Thyroid gland (tissue), 4 donors: Measurements from ENCODE around the gene DGCR2.
"Not testable (repeated sequence)": the region's sequence is repeated elsewhere in the genome, so short reads cannot be mapped to it uniquely, and the experiment has no call there.

ENCODE experiments used
- CTCF ChIP-seq, 6 experiments: fragments of 200-600 bp in 3 of 6; fragments of 450-650 bp in 3 of 6; sonication (generic) in 3 of 6; IDR thresholded peaks; one replicate each; pipeline ENCODE4 v1.5.1; 2016 to 2019; ENCODE audit warnings: antibody characterized with exemption in 6 of 6, mild to moderate bottlenecking in 2 of 6, inconsistent platforms in 1 of 6, moderate library complexity in 1 of 6
- POLR2A ChIP-seq, 2 donors: fragments of 450-650 bp; IDR thresholded peaks; one replicate each; pipeline ENCODE4 v1.6.1; 2017; ENCODE audit warnings: antibody characterized with exemption in 2 of 2, mild to moderate bottlenecking in 2 of 2, moderate library complexity in 1 of 2

- not testable (repeated sequence) for TF ChIP-seq CTCF, POLR2A (IDR thresholded peaks at IDR 0.05)
These were observed 37.6 kb downstream of the DGCR2 start for GRCh38 chr22:19084586-19084985.
